OCI-LY7 (cell line): ENCODE results near the gene PPP1R16B.

Experiments used
- CTCF ChIP-seq: fragments of 200-600 bp; sonication (generic); conservative IDR thresholded peaks from 2 replicates; pipeline ENCODE4 v1.5.1; 2014; ENCODE audit warnings: mild to moderate bottlenecking, antibody characterized with exemption, low read length, moderate library complexity, mixed read lengths
- EZH2phosphoT487 ChIP-seq: fragments of 200-600 bp; sonication (generic); IDR thresholded peaks from 2 replicates; pipeline ENCODE4 v1.6.1; 2018; ENCODE audit warnings: low read depth, borderline replicate concordance, mild to moderate bottlenecking, mixed run types, antibody characterized with exemption, low read length, moderate library complexity, mixed read lengths

GRCh38 chr20:38907918-38908677 lies 102.6 kb downstream of the PPP1R16B start:
- TF ChIP-seq CTCF (no peak), EZH2phosphoT487 (no peak)
